Retinal pigment epithelial cell (primary cell): ENCODE data around the gene VOPP1.
A peak's percentile ranks its signal among the peaks of the same experiment; 100 is the strongest.

Source experiments
- DNase-seq: peaks from one replicate; pipeline ENCODE4 v3.0.0-alpha.2; 2010; ENCODE audit warnings: low read depth
- H3K4me3 ChIP-seq: 2 replicates; pipeline ENCODE4 v1.5.1; 2011; ENCODE audit warnings: mild to moderate bottlenecking, low read length, control low read depth, moderate library complexity
- TF ChIP-seq, protein P1 (sequence below): conservative IDR thresholded peaks from 2 replicates; pipeline ENCODE4 v1.5.1; 2011; ENCODE audit warnings: low read depth, low read length, control low read depth, inconsistent platforms

Gene VOPP1

DNA sequence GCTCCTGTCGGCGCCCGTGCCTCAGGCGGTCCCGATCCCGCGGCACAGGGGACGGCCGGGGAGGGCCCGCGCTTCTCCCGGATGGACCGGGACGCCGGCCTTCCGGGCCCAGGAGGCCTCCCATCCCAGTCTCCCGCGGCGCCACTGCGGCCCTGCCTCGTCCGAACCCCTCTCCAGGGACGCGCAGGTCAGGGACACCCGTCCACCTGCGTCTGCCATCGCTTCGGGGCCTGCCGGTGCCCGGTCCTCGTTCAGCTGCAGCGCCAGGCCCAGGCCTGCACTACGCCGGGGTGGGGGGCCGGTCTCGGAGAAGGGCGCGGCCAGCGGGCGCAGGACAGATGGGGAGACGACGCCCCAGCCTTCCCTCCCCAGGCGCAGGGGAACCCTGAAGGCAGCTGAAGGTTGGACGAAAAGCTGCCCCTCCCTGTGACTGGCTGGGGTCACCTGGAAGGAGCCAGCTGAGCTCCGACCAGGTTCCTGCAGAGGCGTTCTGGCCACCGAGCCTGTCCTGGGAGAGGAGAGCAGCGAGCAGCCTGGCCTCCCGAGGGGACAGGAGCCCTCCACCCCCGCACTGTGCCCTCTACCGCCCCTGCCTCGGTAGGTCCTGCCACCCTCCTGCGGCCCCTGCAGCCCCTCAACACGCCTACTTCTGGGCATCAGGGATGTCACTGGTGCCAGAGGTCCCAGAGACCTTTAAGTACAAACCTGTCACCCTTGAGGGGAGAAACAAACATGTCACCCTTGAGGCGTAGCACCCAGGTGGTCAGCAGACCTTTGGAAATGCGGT lies 122.9 kb downstream of the VOPP1 start:
- TF ChIP-seq, protein P1, sequence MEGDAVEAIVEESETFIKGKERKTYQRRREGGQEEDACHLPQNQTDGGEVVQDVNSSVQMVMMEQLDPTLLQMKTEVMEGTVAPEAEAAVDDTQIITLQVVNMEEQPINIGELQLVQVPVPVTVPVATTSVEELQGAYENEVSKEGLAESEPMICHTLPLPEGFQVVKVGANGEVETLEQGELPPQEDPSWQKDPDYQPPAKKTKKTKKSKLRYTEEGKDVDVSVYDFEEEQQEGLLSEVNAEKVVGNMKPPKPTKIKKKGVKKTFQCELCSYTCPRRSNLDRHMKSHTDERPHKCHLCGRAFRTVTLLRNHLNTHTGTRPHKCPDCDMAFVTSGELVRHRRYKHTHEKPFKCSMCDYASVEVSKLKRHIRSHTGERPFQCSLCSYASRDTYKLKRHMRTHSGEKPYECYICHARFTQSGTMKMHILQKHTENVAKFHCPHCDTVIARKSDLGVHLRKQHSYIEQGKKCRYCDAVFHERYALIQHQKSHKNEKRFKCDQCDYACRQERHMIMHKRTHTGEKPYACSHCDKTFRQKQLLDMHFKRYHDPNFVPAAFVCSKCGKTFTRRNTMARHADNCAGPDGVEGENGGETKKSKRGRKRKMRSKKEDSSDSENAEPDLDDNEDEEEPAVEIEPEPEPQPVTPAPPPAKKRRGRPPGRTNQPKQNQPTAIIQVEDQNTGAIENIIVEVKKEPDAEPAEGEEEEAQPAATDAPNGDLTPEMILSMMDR, result no peak
- DNase-seq, result no peak
- no peak overlapping the region for H3K4me3 ChIP-seq

DNA sequence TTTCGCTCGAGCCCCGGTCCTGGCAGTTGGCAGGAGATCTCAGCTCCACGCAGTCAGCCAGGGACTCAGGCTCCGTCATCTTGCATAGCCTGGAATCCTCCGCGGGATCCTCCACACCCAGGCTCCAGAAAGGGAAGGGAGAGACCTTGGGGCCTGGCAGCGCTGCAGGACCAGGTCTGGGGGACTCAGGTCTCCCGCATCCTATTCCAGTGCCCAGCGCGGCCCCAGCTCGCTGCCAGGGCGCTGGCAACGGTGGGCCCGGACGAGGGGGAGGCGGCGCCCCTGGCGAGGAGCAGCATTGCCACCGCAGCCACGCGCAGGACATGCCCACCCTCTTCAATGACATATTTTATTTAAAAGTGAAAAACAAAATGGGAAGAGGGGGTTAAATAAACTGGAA lies 123.8 kb downstream of the VOPP1 start:
- no peak for DNase-seq
- TF ChIP-seq, protein P1, result no peak

GRCh38 chr7:55444786-55445185 lies 127.5 kb downstream of the VOPP1 start:
- DNase-seq, result no peak
- H3K4me3 ChIP-seq, result no peak overlapping the region
- TF ChIP-seq, protein P1, result no peak

More for the DNA sequence above, 123.8 kb downstream of the VOPP1 start:
- H3K4me3 ChIP-seq, result no peak overlapping the region

DNA sequence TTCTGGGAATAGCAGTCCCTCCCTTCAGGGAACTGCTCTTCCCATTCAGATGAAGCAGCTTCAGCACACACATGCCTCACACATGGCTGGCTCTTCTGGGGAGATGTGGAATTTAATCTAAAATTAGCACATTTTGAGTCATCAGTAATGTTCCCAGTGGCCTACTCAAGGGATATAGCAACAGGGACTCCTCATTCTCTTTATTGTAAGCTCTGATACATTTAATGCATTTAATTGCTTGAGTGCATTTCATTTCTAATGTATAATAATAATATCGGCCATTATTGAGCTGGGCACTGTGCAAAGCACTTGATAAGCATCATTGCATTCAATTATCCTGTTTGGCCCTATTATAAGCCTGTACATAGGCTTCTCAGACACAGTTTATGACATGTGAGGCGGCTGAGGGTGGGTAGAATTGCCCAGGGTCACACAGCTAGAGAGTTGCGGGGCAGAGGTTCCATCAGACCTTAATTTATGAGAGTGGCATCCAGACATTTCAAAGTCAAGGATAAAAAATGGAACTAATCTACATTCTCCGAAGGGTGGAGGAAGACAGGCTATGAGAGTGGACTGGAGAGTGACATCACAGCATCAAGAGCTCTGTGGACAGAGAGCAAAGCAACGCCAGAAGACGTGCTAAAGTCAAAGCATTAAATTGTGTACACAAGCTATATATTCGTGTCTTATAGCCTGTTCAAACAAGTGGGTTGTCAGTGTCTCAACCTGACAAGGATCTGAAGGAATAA lies 130.4 kb downstream of the VOPP1 start:
- H3K4me3 ChIP-seq, result no peak overlapping the region
- TF ChIP-seq, protein P1, result no peak
- DNase-seq, result peak; percentile 14

DNA sequence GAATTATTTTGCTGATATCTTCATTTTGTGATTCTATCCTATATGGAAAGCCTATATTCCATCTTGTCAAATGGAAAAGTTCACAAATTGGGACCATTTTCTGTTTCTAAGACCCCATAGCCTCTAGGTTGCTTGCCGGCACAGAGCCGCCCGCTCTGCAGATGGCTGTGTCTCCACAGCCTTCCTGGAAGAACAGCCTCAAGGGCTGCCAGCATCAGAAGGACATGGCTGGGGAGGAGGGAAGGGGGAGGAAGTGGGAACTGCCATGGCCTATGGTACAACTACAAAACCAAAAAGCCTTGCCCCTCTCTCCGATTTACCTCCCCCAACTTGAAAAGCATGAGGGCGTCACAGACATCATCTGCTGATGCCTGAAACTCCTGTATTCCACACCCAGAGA lies 131.3 kb downstream of the VOPP1 start:
- TF ChIP-seq, protein P1, result no peak
- H3K4me3 ChIP-seq, result no peak overlapping the region
- DNase-seq, result no peak

GRCh38 chr7:55440040-55440690 lies 132.1 kb downstream of the VOPP1 start:
- no peak overlapping the region for H3K4me3 ChIP-seq
- no peak for DNase-seq
- TF ChIP-seq, protein P1, result no peak
